GM18511 (cell line): ENCODE results near the gene ADGRG1.
"Not testable (repeated sequence)": the region's sequence is repeated elsewhere in the genome, so short reads cannot be mapped to it uniquely, and the experiment has no call there.

Experiments used
- ATAC-seq: cut with Tn5 transposase; IDR thresholded peaks from one replicate; pipeline ENCODE4 v1.9.1; 2021; ENCODE audit warnings: mild to moderate bottlenecking, moderate library complexity; ENCODE audit not compliant: unreplicated experiment

ADGRG1 gene

GRCh38 chr16:57628008-57628781 is at the start of gene ADGRG1:
ADGRG1 (plus strand) TSS chr16:57628630; CDS start chr16:57650288, 21,658 bp downstream.
- peak; percentile 45 for ATAC-seq

DNA sequence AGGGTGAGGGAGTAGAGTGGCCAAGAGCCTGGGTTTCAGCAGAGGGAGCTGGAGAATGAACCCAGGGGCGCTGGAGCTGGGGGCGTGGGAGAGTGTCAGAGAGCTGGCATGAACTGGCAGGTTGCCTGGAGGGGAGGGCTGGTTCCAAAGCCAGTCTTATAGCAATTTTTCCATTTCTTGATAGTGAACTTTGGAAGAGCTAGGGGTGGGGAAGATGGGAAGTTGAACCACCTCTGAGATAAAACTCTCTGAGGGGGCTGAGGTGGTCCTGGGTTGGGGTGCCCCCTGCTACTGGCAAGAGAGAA is 49.1 kb upstream of the ADGRG1 start:
- no peak for ATAC-seq

DNA sequence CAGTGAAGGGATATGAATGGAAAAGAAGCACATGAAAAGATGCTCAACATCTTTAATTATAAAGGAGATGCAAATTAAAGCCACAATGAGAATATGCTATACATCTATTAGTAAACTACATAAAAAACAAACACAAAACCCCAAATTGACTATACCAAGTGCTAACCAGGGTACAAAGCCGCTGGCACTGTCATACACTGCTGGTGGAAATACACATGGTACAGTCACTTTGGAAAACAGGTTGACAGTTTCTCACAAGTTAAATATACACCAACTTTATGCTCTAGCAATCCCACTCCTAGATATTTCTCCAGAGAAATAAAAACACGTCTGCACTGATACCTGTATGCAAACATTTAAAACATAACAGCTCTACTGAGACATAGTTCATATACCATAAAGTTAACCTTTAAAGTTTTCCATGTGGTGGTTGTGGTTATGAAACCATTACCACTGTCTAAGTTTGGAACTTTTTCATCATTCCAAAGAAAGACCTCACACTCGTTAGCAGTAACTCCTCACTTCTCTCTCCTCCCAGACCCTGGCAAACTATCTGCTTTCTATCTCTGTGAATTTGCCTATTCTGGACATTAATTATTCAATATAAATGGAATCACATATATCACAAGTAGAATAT is 43.3 kb upstream of the ADGRG1 start:
- no peak for ATAC-seq

DNA sequence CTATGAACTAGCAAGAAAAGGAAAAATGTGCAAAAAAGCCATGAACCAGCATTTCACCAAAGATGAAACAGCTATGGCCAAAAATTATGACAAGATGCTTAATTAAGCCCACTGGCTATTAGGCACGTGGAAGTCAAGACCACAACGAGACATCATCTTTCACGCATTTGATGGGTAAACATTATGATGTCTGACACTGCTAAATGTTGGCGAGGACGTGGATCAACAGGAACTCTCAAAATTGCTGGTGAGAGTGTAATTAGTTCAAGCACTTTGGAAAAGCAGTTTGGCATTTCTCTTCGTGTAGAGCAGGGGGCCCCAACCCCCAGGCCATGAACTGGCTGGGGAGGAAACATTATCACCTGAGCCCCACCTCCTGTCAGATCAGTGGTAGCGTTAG is 39.6 kb upstream of the ADGRG1 start:
- ATAC-seq = no peak

- ATAC-seq = no peak
Measured at GRCh38 chr16:57589374-57589773, 39.1 kb upstream of the ADGRG1 start.

DNA sequence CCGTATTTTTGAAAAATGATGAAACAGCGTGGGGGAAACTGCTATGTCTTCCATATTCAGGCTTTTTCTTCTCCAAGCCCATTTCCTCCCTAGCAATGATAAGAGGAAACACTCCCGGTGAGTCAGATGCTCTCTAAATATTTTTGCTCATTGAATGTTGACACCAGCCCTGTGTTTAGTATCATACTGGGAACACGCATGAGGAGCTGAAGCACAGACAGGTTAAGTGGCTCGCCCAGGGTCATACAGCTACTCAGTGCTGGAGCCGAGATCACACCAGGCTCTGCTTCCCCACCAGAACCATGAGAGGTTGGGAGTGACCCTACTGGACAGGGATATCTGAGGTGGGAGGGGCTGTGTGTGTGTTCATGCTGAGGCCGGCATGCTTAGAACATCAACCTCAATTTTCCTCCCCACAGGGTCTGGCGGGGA is 37.8 kb upstream of the ADGRG1 start:
- ATAC-seq = no peak

- ATAC-seq = peak; percentile 79
Measured at GRCh38 chr16:57591086-57591869, 37.2 kb upstream of the ADGRG1 start.

GRCh38 chr16:57591870-57592485 is 36.5 kb upstream of the ADGRG1 start:
- ATAC-seq = no peak

- ATAC-seq = peak; percentile 78
Measured at GRCh38 chr16:57592591-57593003, 35.8 kb upstream of the ADGRG1 start.

DNA sequence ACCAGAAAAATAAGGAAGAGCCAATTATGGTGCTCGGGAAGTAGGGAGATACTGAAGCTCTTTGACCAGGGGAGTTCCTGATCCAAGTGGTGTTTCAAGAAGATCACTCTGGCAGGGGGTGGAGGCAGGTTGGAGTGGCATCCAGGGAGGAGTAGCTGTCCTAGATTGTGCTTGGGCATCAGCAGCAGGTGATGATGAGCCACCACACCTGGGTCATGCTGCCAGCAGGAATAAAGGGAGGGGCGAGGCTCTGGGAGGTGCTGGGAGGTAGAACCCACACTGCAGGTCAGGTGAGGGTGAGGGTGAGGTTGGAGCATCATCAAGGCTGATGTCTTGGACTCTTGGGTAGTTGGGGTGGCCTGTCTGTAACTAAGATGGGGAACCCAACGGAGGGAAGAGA is 35.4 kb upstream of the ADGRG1 start:
- no peak for ATAC-seq

GRCh38 chr16:57593990-57594389 is 34.4 kb upstream of the ADGRG1 start:
- ATAC-seq = no peak

GRCh38 chr16:57594531-57595031 is 33.8 kb upstream of the ADGRG1 start:
- no peak for ATAC-seq

- ATAC-seq = not testable (repeated sequence)
Measured at GRCh38 chr16:57596234-57596633, 32.2 kb upstream of the ADGRG1 start.

- no peak for ATAC-seq
Measured at GRCh38 chr16:57598437-57598836, 30.0 kb upstream of the ADGRG1 start.

GRCh38 chr16:57600048-57600835 is 28.2 kb upstream of the ADGRG1 start:
- peak; percentile 31 for ATAC-seq

DNA sequence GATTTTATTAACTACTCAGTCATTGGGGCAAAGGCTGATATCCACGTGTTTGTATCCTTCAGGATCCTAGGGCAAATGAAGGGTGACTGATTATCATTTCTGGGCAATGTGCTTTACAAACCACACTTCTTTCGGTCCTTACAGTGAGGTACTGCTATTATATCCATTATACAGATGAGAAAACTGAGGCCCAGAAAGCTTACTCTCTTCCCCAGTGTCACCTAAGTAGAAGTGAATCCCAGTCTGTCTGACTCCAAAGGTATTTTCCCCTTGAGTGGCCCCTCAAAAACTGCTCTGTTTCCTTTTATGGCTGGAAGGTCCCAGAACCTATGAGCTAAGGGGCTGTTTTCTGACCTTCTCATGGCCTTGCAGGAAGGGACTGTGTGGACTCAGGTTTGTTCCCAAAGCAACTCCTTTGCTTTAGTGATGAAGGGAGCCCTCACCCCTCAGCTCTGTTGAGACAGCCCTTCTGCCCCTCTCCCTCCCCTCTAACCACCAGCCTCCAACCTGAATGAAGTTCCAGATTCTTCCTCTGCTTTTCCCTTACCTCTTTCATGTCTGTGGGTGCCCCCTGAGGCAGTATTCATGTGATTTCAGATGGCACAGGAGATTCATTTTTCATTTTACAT is 27.4 kb upstream of the ADGRG1 start:
- no peak for ATAC-seq

DNA sequence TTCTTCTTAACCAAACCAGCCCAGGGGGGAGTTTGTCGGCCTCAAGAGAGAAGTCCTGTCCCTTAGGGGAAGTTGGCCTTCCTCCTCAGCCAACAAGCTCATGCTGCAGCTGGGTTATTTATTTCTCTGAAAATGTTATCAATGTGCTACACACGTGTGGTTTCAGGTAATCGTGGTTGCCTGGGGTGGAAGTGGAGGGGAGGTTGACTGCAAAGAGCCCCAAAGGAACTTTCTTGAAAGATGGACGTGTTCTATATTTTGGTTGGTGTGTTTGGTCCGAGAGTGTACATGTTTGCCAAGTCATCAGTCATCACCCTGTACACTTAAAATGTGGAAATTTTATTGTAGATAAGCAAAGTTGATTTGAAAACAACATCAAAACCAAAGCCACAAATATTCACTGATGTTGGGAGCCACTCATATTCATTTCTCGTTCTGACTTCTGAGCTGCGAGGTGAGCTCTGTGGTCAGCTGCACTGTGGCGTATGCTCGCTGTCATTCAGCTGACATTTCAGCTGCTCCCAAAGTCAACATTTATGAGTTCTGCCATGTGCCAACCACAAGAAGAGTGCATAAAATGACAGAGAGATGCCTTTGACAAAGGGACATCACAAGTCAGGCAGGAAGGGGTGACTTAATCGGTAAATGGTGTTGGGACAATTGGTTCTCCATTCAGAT is 26.5 kb upstream of the ADGRG1 start:
- peak; percentile 89 for ATAC-seq

DNA sequence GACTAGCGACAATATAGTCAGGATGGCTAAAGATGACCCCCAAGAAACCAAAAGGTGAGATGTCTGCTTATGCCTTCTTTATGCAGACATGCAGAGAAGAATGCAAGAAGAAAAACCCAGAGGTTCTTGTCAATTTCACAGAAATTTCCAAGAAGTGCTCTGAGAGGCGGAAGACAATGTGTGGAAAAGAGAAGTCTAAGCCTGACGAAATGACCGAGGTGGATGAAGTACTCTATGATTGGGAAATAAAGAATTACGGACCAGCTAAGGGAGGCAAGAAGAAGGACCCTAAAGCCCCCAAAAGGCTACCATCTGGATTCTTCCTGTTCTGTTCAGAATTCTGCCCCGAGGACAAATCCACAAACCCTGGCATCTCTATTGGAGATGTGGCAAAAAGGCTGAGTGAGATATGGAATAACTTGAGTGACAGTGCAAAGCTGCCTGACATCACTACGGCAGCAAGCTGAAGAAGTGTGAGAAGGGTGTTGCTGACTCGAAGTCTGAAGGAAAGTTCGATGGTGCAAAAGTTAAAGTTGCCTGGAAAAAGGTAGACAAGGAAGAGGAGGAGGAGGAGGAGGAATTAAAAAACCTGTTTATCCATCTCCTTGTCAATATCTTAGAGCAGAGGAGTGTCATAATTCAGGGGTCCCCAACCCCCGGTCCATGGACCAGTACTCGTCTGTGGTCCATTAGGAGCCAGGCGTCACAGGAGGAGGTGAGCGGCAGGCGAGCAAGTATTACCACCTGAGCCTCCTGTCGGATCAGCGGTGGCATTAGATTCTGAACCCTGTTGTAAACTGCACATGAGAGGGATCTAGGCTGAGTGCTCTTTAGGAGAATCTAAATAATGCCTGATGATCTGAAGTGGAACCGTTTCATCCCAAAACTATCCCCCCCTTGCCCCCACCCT is 25.1 kb upstream of the ADGRG1 start:
- no peak for ATAC-seq
